Ureter (tissue), 1 donor: ENCODE measurements around the gene KPTN. TPM values are rescaled to one million over a fixed set of nuclear protein-coding genes. Genes with fewer than 3 reads are reported as not detected.
"Not testable (repeated sequence)": the region's sequence is repeated elsewhere in the genome, so short reads cannot be mapped to it uniquely, and the experiment has no call there.

ENCODE experiments used
- DNase-seq: peaks from one replicate; pipeline ENCODE4 v3.0.0-alpha.2; 2020; ENCODE audit warnings: low spot score
- total RNA-seq: library from RNA; stranded (reverse); gene quantifications from one replicate; pipeline ENCODE4 v1.2.4, GENCODE V29; 2023
- donor health status: DM: yes; HTN: yes; CAD: no.

KPTN gene
- total RNA-seq, 1 donor from 2014 or later: 13.9 TPM

GRCh38 chr19:47492137-47492533 lies 8.1 kb upstream of the KPTN start:
- DNase-seq: no peak

GRCh38 chr19:47491358-47492136 lies 7.5 kb upstream of the KPTN start:
- no peak for DNase-seq

- DNase-seq: no peak
Measured at GRCh38 chr19:47490847-47491246, 6.8 kb upstream of the KPTN start.

GRCh38 chr19:47490031-47490430 lies 6.0 kb upstream of the KPTN start:
- DNase-seq: no peak

- no peak for DNase-seq
Measured at GRCh38 chr19:47489072-47489914, 5.3 kb upstream of the KPTN start.

GRCh38 chr19:47487551-47488515 lies 3.8 kb upstream of the KPTN start:
- DNase-seq: no peak

- DNase-seq: no peak
Measured at GRCh38 chr19:47486900-47487299, 2.9 kb upstream of the KPTN start.

GRCh38 chr19:47486220-47486619 lies 2.2 kb upstream of the KPTN start:
- not testable (repeated sequence) for DNase-seq

GRCh38 chr19:47485210-47485609 lies 1.2 kb upstream of the KPTN start:
- no peak for DNase-seq

- no peak for DNase-seq
Measured at GRCh38 chr19:47483200-47483599, 819 bp downstream of the KPTN start.

GRCh38 chr19:47481460-47482052 lies 2.5 kb downstream of the KPTN start:
- no peak for DNase-seq

- no peak for DNase-seq
Measured at GRCh38 chr19:47480658-47481057, 3.4 kb downstream of the KPTN start.

GRCh38 chr19:47479701-47480503 lies 4.1 kb downstream of the KPTN start:
- DNase-seq: no peak

- no peak for DNase-seq
Measured at GRCh38 chr19:47476438-47476972, 7.5 kb downstream of the KPTN start.

- no peak for DNase-seq
Measured at GRCh38 chr19:47475465-47475864, 8.6 kb downstream of the KPTN start.

GRCh38 chr19:47473336-47473735 lies 10.7 kb downstream of the KPTN start:
- DNase-seq: no peak

GRCh38 chr19:47471733-47472457 lies 12.1 kb downstream of the KPTN start, which contains the start of gene SLC8A2:
Gene SLC8A2 (minus strand): TSS chr19:47471893. CDS start chr19:47466403, 5,490 bp downstream.
- peak; percentile 73 for DNase-seq

GRCh38 chr19:47471381-47471732 lies 12.7 kb downstream of the KPTN start:
- DNase-seq: no peak

- DNase-seq: no peak
Measured at GRCh38 chr19:47470447-47471195, 13.4 kb downstream of the KPTN start.
